ENCODE measurements around the gene TESPA1. TPM values are rescaled to one million over a fixed set of nuclear protein-coding genes. Genes with fewer than 3 reads are reported as not detected.
"Not testable (repeated sequence)": the region's sequence is repeated elsewhere in the genome, so short reads cannot be mapped to it uniquely, and the experiment has no call there.

Gene TESPA1
- not detected for polyA plus RNA-seq (2013, experiment 1 of 2; ENCODE audit: insufficient read length)
- polyA plus RNA-seq (2013, experiment 2 of 2; ENCODE audit: insufficient read length), result 0.11 TPM

- DNase-seq, result no peak
Observed at GRCh38 chr12:54984658-54985376, at the start of gene TESPA1. TESPA1 (minus strand) TSS chr12:54984762; CDS start chr12:54974562, 10,200 bp downstream.

- DNase-seq, result no peak
Observed at GRCh38 chr12:55034218-55034617, 49.7 kb upstream of the TESPA1 start.

GRCh38 chr12:55025508-55025907 is 40.9 kb upstream of the TESPA1 start:
- no peak for DNase-seq

GRCh38 chr12:55024575-55024974 is 40.0 kb upstream of the TESPA1 start:
- DNase-seq, result no peak

- DNase-seq, result peak; percentile 51
Observed at GRCh38 chr12:55019784-55020183, 35.2 kb upstream of the TESPA1 start, which contains the start of gene NEUROD4. NEUROD4 (plus strand) TSS chr12:55019974; CDS start chr12:55026440, 6,466 bp downstream.

GRCh38 chr12:55017416-55017925 is 32.9 kb upstream of the TESPA1 start:
- no peak for DNase-seq

- DNase-seq, result no peak
Observed at GRCh38 chr12:55008944-55009585, 24.5 kb upstream of the TESPA1 start.

GRCh38 chr12:55002355-55002754 is 17.8 kb upstream of the TESPA1 start:
- DNase-seq, result peak; percentile 17

GRCh38 chr12:55001198-55001868 is 16.8 kb upstream of the TESPA1 start:
- DNase-seq, result no peak

GRCh38 chr12:54998958-54999510 is 14.5 kb upstream of the TESPA1 start:
- DNase-seq, result no peak

GRCh38 chr12:54997929-54998522 is 13.5 kb upstream of the TESPA1 start:
- DNase-seq, result no peak

- no peak for DNase-seq
Observed at GRCh38 chr12:54996205-54996604, 11.6 kb upstream of the TESPA1 start.

GRCh38 chr12:54993181-54993835 is 8.7 kb upstream of the TESPA1 start:
- DNase-seq, result peak; percentile 59

- no peak for DNase-seq
Observed at GRCh38 chr12:54991991-54992375, 7.4 kb upstream of the TESPA1 start.

GRCh38 chr12:54991161-54991990 is 6.8 kb upstream of the TESPA1 start:
- no peak for DNase-seq

- DNase-seq, result no peak
Observed at GRCh38 chr12:54989829-54990228, 5.3 kb upstream of the TESPA1 start.

- DNase-seq, result peak; percentile 12
Observed at GRCh38 chr12:54988402-54989054, 4.0 kb upstream of the TESPA1 start.

GRCh38 chr12:54987611-54988231 is 3.2 kb upstream of the TESPA1 start:
- no peak for DNase-seq

- not testable (repeated sequence) for DNase-seq
Observed at GRCh38 chr12:54986773-54987172, 2.2 kb upstream of the TESPA1 start.
